Hindlimb muscle (tissue), 1 donor: ENCODE data around the gene SAMD15. TPM values are rescaled to one million over a fixed set of nuclear protein-coding genes. Genes with fewer than 3 reads are reported as not detected.

ENCODE experiments used
- polyA plus RNA-seq: library from polyadenylated mRNA; unstranded; fragments of 120-200 nt; gene quantifications from one replicate; pipeline ENCODE4 v1.2.1, GENCODE V29; 2013; ENCODE audit not compliant: insufficient read length

Gene SAMD15
- polyA plus RNA-seq, 1 donor, result 0.35 TPM

Other genes starting within 250 kb of the SAMD15 start
- gene ZDHHC22, start 235.6 kb upstream of the SAMD15 start, polyA plus RNA-seq, result 0.30 TPM
- gene TMEM63C, start 195.6 kb upstream of the SAMD15 start, polyA plus RNA-seq, result 1.0 TPM
- not detected for gene NGB, start 106.2 kb upstream of the SAMD15 start, polyA plus RNA-seq
- 22.8 TPM for gene POMT2, start 56.5 kb upstream of the SAMD15 start, polyA plus RNA-seq
- gene GSTZ1, start 56.3 kb upstream of the SAMD15 start, polyA plus RNA-seq, result 26.2 TPM
- gene TMED8, start 285 bp upstream of the SAMD15 start, polyA plus RNA-seq, result 5.4 TPM
- 0.48 TPM for gene NOXRED1, start 46.1 kb downstream of the SAMD15 start, polyA plus RNA-seq
- gene VIPAS39, start 80.2 kb downstream of the SAMD15 start, polyA plus RNA-seq, result 22.7 TPM
- gene AHSA1, start 80.7 kb downstream of the SAMD15 start, polyA plus RNA-seq, result 109 TPM
- 0.10 TPM for gene ISM2, start 121.4 kb downstream of the SAMD15 start, polyA plus RNA-seq
- gene SPTLC2, start 239.3 kb downstream of the SAMD15 start, polyA plus RNA-seq, result 20.3 TPM